ENCODE data around the gene ZNF407. TPM values are rescaled to one million over a fixed set of nuclear protein-coding genes. Genes with fewer than 3 reads are reported as not detected.

Gene ZNF407
- total RNA-seq, 1 donor from 2014 or later = 10.7 TPM

- ATAC-seq (no peak), DNase-seq (ENCODE audit: missing footprints) (no peak)
- intact Hi-C loops (cut with DNase I) = no loop called here
Measured at GRCh38 chr18:74573053-74573452, 24.6 kb upstream of the ZNF407 start.

GRCh38 chr18:74574916-74575315 lies 22.8 kb upstream of the ZNF407 start:
- intact Hi-C loops (cut with DNase I) = no loop called here
- no peak for ATAC-seq
- DNase-seq (ENCODE audit: missing footprints) = no peak

GRCh38 chr18:74577019-74577418 lies 20.7 kb upstream of the ZNF407 start:
- DNase-seq (ENCODE audit: missing footprints) = no peak
- intact Hi-C loops (cut with DNase I) = no loop called here
- no peak for ATAC-seq

GRCh38 chr18:74579496-74580065 lies 18.1 kb upstream of the ZNF407 start:
- ATAC-seq = no peak
- DNase-seq (ENCODE audit: missing footprints) = no peak
- intact Hi-C loops (cut with DNase I) = no loop called here

GRCh38 chr18:74582642-74583041 lies 15.0 kb upstream of the ZNF407 start:
- ATAC-seq = no peak
- DNase-seq (ENCODE audit: missing footprints) = no peak
- intact Hi-C loops (cut with DNase I) = no loop called here

GRCh38 chr18:74587441-74587840 lies 10.2 kb upstream of the ZNF407 start:
- ATAC-seq (no peak), DNase-seq (ENCODE audit: missing footprints) (no peak)
- intact Hi-C loops (cut with DNase I) = no loop called here

- DNase-seq (ENCODE audit: missing footprints) (no peak), ATAC-seq (no peak)
- intact Hi-C loops (cut with DNase I) = no loop called here
Measured at GRCh38 chr18:74589021-74589420, 8.6 kb upstream of the ZNF407 start.

- DNase-seq (ENCODE audit: missing footprints) (no peak), ATAC-seq (no peak)
- intact Hi-C loops (cut with DNase I) = no loop called here
Measured at GRCh38 chr18:74589811-74590210, 7.9 kb upstream of the ZNF407 start.

GRCh38 chr18:74590671-74591070 lies 7.0 kb upstream of the ZNF407 start:
- intact Hi-C loops (cut with DNase I) = no loop called here
- no peak for ATAC-seq
- no peak for DNase-seq (ENCODE audit: missing footprints)

GRCh38 chr18:74595431-74595830 lies 2.2 kb upstream of the ZNF407 start:
- ATAC-seq (no peak), DNase-seq (ENCODE audit: missing footprints) (no peak)
- intact Hi-C loops (cut with DNase I) = loop anchor here (5.0 kb wide), 1 partner anchor 617 kb away; the partner anchor contains the start of gene TSHZ1

GRCh38 chr18:74597034-74597661 lies 522 bp upstream of the ZNF407 start:
- intact Hi-C loops (cut with DNase I) = loop anchor here (1.0 to 5.0 kb wide), 3 partner anchors 101 to 615 kb away; partner anchors contain the start of genes CNDP2, TIMM21 and TSHZ1
- ATAC-seq (peak; percentile 64), DNase-seq (ENCODE audit: missing footprints) (peak; percentile 87)

GRCh38 chr18:74598350-74599001 lies 806 bp downstream of the ZNF407 start:
- peak; percentile 69 for DNase-seq (ENCODE audit: missing footprints)
- intact Hi-C loops (cut with DNase I) = loop anchor here (5.0 kb wide), 1 partner anchor 614 kb away; the partner anchor contains the start of gene TSHZ1
- peak; percentile 42 for ATAC-seq

GRCh38 chr18:74604361-74604760 lies 6.7 kb downstream of the ZNF407 start:
- DNase-seq (ENCODE audit: missing footprints) = no peak
- no peak for ATAC-seq
- intact Hi-C loops (cut with DNase I) = no loop called here

- intact Hi-C loops (cut with DNase I) = no loop called here
- DNase-seq (ENCODE audit: missing footprints) = no peak
- ATAC-seq = peak; percentile 61
Measured at GRCh38 chr18:74604774-74605173, 7.1 kb downstream of the ZNF407 start.

- DNase-seq (ENCODE audit: missing footprints) = no peak
- intact Hi-C loops (cut with DNase I) = no loop called here
- ATAC-seq = no peak
Measured at GRCh38 chr18:74608681-74609080, 11.0 kb downstream of the ZNF407 start.

- intact Hi-C loops (cut with DNase I) = no loop called here
- ATAC-seq (no peak), DNase-seq (ENCODE audit: missing footprints) (no peak)
Measured at GRCh38 chr18:74609535-74609934, 11.9 kb downstream of the ZNF407 start.

- no peak for DNase-seq (ENCODE audit: missing footprints)
- intact Hi-C loops (cut with DNase I) = no loop called here
- no peak for ATAC-seq
Measured at GRCh38 chr18:74610051-74610615, 12.5 kb downstream of the ZNF407 start.

- no peak for ATAC-seq
- DNase-seq (ENCODE audit: missing footprints) = no peak
- intact Hi-C loops (cut with DNase I) = no loop called here
Measured at GRCh38 chr18:74610860-74611259, 13.2 kb downstream of the ZNF407 start.

GRCh38 chr18:74611765-74612164 lies 14.1 kb downstream of the ZNF407 start:
- DNase-seq (ENCODE audit: missing footprints) = no peak
- intact Hi-C loops (cut with DNase I) = no loop called here
- ATAC-seq = no peak

GRCh38 chr18:74613381-74613780 lies 15.7 kb downstream of the ZNF407 start:
- DNase-seq (ENCODE audit: missing footprints) = no peak
- intact Hi-C loops (cut with DNase I) = no loop called here
- no peak for ATAC-seq
